LHCN-M2 (cell line): Measurements from ENCODE around the gene ELP2. TPM values are rescaled to one million over a fixed set of nuclear protein-coding genes. Genes with fewer than 3 reads are reported as not detected.
A peak's percentile ranks its signal among the peaks of the same experiment; 100 is the strongest.
"Not testable (repeated sequence)": the region's sequence is repeated elsewhere in the genome, so short reads cannot be mapped to it uniquely, and the experiment has no call there.

Source experiments
- DNase-seq: peaks from one replicate; pipeline ENCODE4 v3.0.0-alpha.2; 2012; ENCODE audit warnings: low read depth
- polyA plus RNA-seq: library from polyadenylated mRNA; unstranded; fragments of >200 nt; gene quantifications from one replicate; pipeline ENCODE4 v1.2.1, GENCODE V29; 2012; ENCODE audit warnings: missing spikeins
- total RNA-seq: library from RNA; depleted of rRNA; stranded (reverse); fragments of >200 nt; gene quantifications from 2 replicates; pipeline ENCODE4 v1.2.3, GENCODE V29; 2014; rRNA removed

Gene ELP2, protein sequence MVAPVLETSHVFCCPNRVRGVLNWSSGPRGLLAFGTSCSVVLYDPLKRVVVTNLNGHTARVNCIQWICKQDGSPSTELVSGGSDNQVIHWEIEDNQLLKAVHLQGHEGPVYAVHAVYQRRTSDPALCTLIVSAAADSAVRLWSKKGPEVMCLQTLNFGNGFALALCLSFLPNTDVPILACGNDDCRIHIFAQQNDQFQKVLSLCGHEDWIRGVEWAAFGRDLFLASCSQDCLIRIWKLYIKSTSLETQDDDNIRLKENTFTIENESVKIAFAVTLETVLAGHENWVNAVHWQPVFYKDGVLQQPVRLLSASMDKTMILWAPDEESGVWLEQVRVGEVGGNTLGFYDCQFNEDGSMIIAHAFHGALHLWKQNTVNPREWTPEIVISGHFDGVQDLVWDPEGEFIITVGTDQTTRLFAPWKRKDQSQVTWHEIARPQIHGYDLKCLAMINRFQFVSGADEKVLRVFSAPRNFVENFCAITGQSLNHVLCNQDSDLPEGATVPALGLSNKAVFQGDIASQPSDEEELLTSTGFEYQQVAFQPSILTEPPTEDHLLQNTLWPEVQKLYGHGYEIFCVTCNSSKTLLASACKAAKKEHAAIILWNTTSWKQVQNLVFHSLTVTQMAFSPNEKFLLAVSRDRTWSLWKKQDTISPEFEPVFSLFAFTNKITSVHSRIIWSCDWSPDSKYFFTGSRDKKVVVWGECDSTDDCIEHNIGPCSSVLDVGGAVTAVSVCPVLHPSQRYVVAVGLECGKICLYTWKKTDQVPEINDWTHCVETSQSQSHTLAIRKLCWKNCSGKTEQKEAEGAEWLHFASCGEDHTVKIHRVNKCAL
- 44.6 and 48.2 TPM in 2 replicates for total RNA-seq
- 44.5 TPM for polyA plus RNA-seq

GRCh38 chr18:36129300-36130038 lies at the start of gene ELP2, which contains the start of gene SLC39A6:
ELP2 (plus strand) TSS chr18:36129899; CDS start chr18:36129934, 35 bp downstream.
SLC39A6 (minus strand) TSS chr18:36129340; CDS start chr18:36127007, 2,333 bp downstream.
- peak; percentile 93 for DNase-seq

GRCh38 chr18:36081118-36081517 lies 48.6 kb upstream of the ELP2 start:
- DNase-seq = not testable (repeated sequence)

GRCh38 chr18:36083729-36084128 lies 46.0 kb upstream of the ELP2 start:
- DNase-seq = no peak

DNA sequence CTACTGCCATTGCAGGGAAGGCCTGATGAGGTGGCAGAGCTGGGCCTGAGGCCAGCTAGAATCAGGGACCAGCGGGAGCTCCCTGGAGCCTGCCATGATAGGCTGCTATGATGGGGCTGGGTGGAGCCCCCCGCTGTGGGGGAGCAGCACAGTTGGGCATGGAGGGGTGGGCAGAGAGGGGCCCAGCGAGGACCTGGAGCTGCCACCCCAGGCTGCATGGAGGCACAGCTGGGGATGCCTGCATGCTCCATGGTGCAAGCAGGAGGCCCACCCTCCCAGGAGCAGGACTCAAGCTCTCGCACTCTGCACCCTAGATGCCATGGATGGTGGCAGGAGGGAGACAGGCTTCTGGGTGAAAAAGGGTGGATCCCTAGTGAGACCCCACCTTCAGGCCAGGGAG lies 44.5 kb upstream of the ELP2 start:
- no peak for DNase-seq

- DNase-seq = peak; percentile 41
Measured at GRCh38 chr18:36086186-36086585, 43.5 kb upstream of the ELP2 start.

- DNase-seq = no peak
Measured at GRCh38 chr18:36088256-36088655, 41.4 kb upstream of the ELP2 start.

DNA sequence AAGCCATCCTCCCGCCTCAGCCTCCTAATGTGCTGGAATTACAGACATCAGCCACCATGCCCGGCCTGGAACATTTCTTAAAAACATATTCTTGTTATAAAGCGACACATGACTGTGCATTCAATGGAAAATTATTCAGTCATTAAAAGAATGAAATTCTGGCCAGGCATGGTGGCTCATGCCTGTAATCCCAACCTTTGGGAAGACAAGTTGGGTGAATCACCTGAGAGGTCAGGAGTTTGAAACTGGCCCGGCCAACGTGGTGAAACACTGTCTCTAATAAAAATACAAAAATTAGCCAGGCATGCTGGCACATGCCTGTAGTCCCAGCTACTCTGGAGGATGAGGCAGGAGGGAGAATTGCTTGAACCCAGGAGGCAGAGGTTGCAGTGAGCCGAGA lies 40.7 kb upstream of the ELP2 start:
- DNase-seq = no peak

- DNase-seq = not testable (repeated sequence)
Measured at GRCh38 chr18:36092116-36092515, 37.6 kb upstream of the ELP2 start.

DNA sequence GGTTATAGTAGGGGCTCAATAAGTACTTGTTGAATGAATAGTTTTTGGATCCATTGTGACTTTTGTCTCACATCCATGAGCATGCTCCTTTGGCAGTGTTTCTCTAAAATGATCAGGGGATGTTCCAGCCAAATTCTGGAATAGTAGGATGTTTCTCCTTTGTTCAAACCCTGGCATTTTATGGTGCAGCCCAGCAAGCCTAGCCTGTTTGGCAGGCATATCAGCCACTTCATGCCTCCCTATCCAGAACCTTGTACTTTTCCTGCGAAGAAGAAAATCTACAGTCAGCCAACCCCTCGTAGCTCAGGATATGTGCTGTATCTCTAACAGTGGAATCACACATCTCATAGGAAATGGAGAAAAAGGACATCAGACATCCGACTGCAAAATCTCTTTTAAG lies 35.3 kb upstream of the ELP2 start:
- no peak for DNase-seq

GRCh38 chr18:36095936-36096519 lies 33.7 kb upstream of the ELP2 start:
- peak; percentile 62 for DNase-seq

GRCh38 chr18:36096955-36097354 lies 32.7 kb upstream of the ELP2 start:
- no peak for DNase-seq

DNA sequence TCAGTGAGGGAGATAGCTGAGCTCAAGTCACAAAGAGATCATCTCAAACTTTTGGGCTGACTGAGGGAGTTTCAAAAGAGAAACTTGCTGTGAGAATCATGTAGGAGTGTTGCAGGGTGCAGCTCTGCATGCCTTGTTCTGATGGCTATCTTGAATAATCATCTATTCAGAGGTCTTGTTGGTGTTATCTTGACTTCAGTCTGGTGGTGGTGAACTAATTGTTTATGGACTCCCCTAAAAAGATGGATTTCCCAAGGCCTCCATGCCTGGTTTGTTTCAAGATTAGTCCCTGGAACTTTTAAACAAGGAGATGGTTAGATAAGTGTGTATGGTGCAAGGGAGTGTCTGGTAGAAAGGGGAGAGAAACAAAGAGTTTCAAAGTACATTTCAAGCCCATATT lies 30.4 kb upstream of the ELP2 start:
- no peak for DNase-seq

- DNase-seq = no peak
Measured at GRCh38 chr18:36101943-36102342, 27.8 kb upstream of the ELP2 start.

DNA sequence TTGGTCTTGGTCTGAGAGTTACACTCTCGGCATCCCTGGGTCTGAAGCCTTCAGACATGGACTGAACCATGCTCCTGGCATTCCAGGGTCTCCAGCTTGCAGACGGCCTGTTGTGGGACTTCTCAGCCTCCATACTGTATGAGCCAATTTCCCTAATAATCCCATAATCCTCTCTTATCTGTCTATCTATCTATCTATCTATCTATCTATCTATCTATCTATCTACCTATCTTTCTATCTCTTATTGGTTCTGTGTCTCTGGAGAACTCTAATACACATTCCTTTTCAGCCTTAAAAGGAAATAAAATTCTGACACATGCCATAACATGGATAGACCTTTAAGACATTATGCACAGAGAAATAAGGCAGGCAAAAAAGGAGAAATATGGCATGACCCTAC lies 24.9 kb upstream of the ELP2 start:
- no peak for DNase-seq

GRCh38 chr18:36107477-36107876 lies 22.2 kb upstream of the ELP2 start:
- no peak for DNase-seq

GRCh38 chr18:36108196-36108595 lies 21.5 kb upstream of the ELP2 start:
- DNase-seq = no peak

DNA sequence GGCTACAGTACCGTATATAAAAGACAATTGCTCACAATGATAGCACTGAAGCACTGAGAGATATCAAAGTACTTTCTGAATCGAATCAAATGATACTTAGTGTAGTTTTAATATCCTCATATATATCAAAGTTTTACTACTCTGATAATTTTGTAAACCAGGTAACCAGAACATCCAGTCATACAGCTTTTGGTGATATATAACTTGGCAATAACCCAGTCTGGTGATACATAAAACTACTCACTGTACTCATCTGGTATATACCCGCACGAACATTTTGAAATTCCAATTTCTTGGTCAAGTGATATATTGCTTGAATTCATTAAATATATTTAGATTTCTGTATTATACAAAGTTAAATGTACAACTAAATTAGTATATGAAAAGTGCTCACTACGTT lies 21.1 kb upstream of the ELP2 start:
- no peak for DNase-seq

GRCh38 chr18:36109737-36110136 lies 20.0 kb upstream of the ELP2 start:
- DNase-seq = no peak

DNA sequence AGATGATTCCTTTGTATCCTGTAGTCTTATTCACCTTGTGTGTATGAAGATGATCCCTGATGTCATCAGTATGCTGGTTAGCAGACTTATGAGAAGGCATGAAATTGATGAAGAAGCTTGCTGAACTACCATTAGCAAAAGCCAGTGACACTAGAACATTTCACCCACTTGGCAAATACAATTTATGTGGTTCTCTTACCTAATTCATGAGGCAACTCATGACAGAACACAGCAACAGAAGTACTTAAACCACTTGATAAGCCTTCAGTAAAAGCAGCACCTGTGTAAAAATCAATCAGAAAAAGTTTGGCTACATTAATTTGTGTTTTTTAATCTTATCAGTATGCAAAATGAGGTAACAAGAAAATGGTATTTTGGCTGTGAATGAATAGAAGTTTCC lies 17.4 kb upstream of the ELP2 start:
- DNase-seq = no peak

DNA sequence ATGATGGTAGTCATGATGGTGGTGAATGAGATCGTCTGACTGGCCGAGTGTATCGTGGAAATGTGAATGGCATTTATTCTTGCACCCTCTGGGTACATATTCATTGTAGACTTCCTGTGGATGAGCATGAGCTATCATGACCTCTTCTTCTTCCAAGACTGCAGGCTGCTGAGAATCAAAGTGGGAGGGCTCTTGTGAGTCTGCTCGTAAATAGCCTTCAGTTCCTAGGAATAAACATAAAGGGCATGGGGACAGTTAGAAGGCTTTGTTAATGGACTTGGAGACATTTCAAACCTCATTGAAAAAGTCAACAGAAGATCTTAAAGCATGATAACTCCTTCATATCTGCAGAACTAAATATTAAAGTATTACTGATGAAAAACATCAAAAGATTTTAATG lies 15.4 kb upstream of the ELP2 start:
- DNase-seq = no peak

DNA sequence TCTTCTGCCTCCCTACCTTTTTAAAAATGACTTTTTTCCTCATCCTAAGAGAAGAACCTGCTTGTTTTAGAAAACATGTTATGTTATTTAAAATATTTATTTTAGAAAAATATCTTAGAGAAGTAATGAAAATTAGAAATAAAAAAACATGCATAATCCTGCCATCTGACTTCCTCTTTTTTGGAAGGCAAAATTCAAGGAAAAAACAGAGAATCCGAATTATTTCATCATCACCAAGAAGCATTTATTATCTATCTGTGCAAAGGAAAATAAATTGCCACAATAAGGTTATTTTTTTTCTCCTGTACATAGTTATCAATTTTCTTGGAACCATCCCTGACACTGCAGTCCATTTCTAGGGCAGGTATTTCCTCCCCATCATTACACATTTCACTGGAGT lies 15.0 kb upstream of the ELP2 start:
- DNase-seq = no peak

- DNase-seq = not testable (repeated sequence)
Measured at GRCh38 chr18:36116771-36117170, 12.9 kb upstream of the ELP2 start.
